GM10266 (cell line): Measurements from ENCODE around the gene TMPRSS11B.
"Not testable (repeated sequence)": the region's sequence is repeated elsewhere in the genome, so short reads cannot be mapped to it uniquely, and the experiment has no call there.

ENCODE experiments used
- DNase-seq: peaks from one replicate; pipeline ENCODE4 v3.0.0; 2012; ENCODE audit errors: extremely low spot score
- TF ChIP-seq, protein P1 (sequence below): IDR thresholded peaks from 2 replicates; pipeline ENCODE4 v1.5.1; 2012; ENCODE audit warnings: mild to moderate bottlenecking, low read depth; ENCODE audit not compliant: control insufficient read depth, insufficient read depth; ENCODE audit errors: missing control alignments

TMPRSS11B gene, protein sequence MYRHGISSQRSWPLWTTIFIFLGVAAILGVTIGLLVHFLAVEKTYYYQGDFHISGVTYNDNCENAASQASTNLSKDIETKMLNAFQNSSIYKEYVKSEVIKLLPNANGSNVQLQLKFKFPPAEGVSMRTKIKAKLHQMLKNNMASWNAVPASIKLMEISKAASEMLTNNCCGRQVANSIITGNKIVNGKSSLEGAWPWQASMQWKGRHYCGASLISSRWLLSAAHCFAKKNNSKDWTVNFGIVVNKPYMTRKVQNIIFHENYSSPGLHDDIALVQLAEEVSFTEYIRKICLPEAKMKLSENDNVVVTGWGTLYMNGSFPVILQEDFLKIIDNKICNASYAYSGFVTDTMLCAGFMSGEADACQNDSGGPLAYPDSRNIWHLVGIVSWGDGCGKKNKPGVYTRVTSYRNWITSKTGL

DNA sequence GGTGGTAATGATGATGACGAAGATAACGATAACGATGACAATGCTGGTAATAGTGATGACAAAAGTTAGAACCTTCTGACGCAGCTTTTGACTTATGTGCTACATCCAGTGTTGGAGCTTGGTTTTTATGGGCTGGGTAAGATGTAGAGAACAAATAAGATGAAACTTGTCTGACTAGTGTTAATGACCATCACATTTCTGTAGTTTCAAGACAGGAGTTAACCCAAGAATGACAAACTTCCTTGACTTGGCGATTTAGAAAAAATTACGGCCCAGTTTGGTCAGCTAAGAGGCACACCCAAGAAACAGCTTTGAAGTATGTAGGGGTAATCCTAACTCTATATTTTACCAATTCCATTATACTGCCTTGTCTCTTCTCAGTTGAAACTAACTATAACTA is at the start of gene TMPRSS11B:
Gene TMPRSS11B, minus strand, starts transcription at position 101 of the 400 bp plus-strand sequence. CDS start 136 bp downstream, outside the sequence.
- DNase-seq = no peak
- TF ChIP-seq, protein P1, sequence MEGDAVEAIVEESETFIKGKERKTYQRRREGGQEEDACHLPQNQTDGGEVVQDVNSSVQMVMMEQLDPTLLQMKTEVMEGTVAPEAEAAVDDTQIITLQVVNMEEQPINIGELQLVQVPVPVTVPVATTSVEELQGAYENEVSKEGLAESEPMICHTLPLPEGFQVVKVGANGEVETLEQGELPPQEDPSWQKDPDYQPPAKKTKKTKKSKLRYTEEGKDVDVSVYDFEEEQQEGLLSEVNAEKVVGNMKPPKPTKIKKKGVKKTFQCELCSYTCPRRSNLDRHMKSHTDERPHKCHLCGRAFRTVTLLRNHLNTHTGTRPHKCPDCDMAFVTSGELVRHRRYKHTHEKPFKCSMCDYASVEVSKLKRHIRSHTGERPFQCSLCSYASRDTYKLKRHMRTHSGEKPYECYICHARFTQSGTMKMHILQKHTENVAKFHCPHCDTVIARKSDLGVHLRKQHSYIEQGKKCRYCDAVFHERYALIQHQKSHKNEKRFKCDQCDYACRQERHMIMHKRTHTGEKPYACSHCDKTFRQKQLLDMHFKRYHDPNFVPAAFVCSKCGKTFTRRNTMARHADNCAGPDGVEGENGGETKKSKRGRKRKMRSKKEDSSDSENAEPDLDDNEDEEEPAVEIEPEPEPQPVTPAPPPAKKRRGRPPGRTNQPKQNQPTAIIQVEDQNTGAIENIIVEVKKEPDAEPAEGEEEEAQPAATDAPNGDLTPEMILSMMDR = no peak

DNA sequence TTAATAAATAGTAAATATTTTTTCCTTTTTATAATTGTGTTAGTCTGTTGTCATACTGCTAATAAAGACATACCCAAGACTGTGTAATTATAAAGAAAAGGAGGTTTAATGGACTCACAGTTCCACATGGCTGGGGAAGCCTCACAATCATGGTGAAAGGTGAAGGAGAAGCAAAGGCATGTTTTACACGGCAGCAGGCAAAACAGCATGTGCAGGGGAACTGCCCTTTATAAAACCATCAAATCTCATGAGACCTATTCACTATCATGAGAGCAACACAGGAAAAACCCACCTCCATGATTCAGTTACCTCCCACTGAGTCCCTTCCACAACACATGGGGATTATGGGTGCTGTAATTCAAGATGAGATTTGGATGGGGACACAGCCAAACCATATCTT is 45.8 kb upstream of the TMPRSS11B start:
- TF ChIP-seq, protein P1 = no peak

DNA sequence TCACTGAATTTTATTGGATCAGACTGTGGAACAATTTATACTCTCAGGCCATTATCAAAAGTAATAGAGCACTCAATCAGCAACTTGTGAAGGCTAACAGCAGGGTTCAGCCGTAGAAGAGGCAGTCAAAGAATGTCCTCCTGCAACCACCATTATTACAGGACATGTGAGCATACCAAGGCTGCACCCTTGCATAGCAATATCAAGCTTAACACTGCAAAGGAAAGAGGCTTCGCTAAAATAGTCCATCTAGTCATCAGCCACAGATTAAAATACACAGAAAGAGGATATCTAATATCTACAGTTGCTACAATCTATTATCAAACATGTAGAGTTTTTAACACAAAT is 42.9 kb upstream of the TMPRSS11B start:
- no peak for DNase-seq
- TF ChIP-seq, protein P1 = no peak

More for the DNA sequence above, 45.8 kb upstream of the TMPRSS11B start:
- no peak for DNase-seq

DNA sequence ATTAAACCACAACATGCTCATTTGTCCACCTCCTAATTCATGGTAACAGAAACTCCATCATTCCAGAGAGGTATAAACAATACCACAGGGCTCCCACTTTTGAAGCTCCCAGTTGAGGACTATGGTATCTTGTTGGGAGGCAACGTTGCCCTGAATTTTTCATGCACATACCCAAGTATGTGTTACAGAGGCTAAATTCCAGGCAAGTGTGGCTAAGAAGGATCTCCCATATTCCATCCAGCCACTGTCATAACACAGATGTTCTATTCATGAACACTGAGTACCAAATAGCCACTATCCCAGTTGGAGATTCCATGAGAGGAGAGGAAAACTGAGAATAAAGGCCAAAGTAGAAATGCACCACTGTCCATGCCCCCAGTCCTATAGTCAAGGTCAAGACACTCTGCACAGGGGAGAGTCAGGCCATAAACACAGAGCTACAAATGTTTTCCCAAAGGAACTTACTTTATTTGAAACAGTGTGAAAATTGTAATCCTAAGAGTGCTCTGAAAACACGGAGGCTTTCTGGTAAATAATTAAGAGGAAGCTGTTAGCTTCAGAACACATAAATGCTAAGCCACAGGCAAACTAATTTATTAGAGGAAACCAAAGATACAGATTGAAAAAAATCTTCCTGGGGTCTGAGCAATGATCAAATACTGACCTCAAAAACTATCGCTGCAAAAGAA is 42.4 kb upstream of the TMPRSS11B start:
- no peak for DNase-seq
- TF ChIP-seq, protein P1 = no peak

DNA sequence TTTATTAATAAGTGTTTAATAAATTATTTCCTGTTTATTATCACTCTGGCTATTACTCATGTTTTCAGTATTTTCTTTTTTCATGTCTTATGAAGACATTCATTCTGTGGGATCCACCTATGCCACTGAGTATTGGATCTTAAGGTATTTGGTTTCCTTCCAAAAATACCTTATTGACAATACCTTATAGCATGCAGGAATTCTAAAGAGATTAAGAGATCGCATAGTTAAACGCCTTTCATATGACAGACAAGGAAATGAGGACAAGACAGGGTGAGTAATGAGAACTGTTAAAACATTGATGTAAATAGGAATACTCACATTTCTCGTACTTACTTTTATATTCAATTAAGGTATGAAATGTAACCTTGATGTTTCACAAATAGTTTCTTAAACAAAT is 38.2 kb upstream of the TMPRSS11B start:
- TF ChIP-seq, protein P1 = no peak
- no peak for DNase-seq

DNA sequence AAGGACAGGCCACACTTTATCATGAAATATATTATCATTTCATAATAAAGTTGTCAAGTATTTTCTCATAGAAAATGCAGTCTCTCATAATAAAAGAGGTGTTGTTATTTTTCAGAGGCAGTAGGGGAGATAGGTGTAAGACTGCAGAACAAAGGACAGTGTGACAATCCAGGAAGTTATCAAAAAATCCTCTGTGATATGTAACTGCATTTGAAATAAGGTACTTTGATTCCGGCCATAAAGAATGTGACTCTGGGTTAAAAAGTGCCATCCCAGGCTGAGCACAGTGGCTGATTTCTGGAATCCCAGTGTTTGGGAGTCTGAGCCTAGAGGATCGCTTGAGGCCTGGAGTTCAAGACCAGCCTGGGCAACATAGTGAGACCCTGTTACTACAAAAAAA is 37.6 kb upstream of the TMPRSS11B start:
- no peak for DNase-seq
- TF ChIP-seq, protein P1 = no peak

DNA sequence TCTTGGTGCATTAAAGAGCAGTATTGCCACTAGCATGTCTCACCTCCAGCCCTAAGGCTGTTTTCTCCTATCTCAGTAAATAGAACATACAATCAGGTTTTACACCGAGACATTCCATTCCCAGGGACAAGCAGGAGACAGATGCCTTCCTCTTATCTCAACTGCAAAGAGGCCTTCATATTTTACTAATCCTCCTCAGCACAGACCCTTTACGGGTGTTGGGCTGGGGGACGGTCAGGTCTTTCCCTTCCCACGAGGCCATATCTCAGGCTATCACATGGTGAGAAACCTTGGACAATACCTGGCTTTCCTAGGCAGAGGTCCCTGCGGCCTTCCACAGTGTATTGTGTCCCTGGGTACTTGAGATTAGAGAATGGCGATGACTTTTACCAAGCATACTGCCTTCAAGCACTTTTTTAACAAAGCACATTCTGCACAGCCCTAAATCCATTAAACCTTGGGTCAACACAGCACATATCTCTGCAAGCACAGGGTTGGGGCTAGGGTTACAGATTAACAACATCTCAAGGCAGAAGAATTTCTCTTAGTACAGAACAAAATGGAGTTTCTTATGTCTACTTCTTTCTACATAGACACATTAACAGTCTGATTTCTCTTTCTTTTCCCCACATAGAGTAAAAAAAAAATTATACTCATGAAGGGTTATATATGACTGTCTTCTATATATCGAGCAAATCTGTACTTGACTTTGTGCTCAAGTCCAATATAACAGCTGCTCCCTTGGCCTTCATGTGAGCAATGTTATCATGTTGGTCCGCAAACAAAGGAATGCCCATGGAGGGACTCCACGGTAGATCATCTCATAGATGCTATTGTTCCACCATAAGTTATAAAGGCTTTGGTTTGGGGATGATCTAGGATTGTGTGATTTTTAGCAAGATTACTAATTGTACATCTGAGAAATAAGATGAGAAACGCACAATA is 36.6 kb upstream of the TMPRSS11B start:
- not testable (repeated sequence) for DNase-seq
